ENCODE data around the gene RPRD1B. TPM values are rescaled to one million over a fixed set of nuclear protein-coding genes. Genes with fewer than 3 reads are reported as not detected.

RPRD1B gene
- total and polyA plus RNA-seq, 2 of the 8 experiments (the other 6 are each of a cell fraction or from before 2014, with no cell fraction given) = 10.3 to 20.9 TPM

DNA sequence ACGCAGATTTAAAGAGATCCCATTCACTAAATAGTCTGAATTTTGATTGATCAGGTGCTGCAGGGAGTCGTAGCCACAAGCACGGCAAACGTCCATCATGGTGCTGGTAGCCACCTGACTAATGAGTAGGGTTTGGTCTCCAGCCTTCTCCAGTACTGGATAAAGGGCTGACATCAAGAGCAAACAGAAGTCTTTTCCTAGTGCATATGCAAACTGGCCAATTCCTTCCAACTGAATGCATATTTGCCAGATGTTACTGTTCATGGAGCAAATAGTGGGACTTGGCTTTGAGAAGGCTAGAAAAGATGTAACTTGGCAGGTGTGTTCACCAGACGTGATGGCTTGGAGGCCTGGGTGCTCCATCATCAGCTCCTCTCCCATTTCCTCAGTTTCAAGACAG, 21.9 kb upstream of the RPRD1B start:
- Histone ChIP-seq H3K36me3 (ENCODE audit: control insufficient read depth in 2 of 4, insufficient read depth in 4 of 4, low read length in 3 of 4) (peaks cover 3 to 42% (median 29%) of the 10 kb centered on the region in 4 experiments; a peak in 7 of 8 replicates), H3K18ac (ENCODE audit: extremely low read depth, low read length) (no peak overlapping the region), H2AK5ac (ENCODE audit: low read depth, low read length) (no peak overlapping the region), H4K5ac (ENCODE audit: insufficient read length, low read depth, low read length) (no peak overlapping the region), H3K23me2 (ENCODE audit: low read depth, low read length) (no peaks in the 10 kb centered on the region), H3K9ac (replicated peaks in 1 of 4; ENCODE audit: extremely low read depth in 1 of 4, low read depth in 3 of 4, low read length in 3 of 4) (no peak overlapping the region), H2BK15ac (ENCODE audit: low read length) (no peak overlapping the region), H3K4ac (replicated peaks; ENCODE audit: insufficient read length, low read depth, low read length) (no peak overlapping the region), H2BK12ac (ENCODE audit: low read depth, low read length) (no peak overlapping the region), H3K14ac (ENCODE audit: insufficient read length) (no peak overlapping the region), H3K9me3 (ENCODE audit: insufficient read depth in 2 of 2, low read depth in 1 of 2, low read length in 1 of 2) (no peaks in the 10 kb centered on the region), H3K4me1 (replicated peaks in 1 of 4; ENCODE audit: control insufficient read depth in 3 of 4, insufficient read depth in 4 of 4, low read length in 3 of 4) (no peaks in the 10 kb centered on the region), H2BK20ac (ENCODE audit: low read length) (no peak overlapping the region), H3K4me3 (ENCODE audit: extremely low read depth in 1 of 4, insufficient read depth in 2 of 4, low read depth in 3 of 4, low read length in 4 of 4) (no peak overlapping the region), H3K79me2 (ENCODE audit: control insufficient read depth in 1 of 2, insufficient read depth in 2 of 2, low read length in 2 of 2) (peaks cover 0 to 29% of the 10 kb centered on the region in 2 experiments; a peak in 2 of 4 replicates), H3K56ac (replicated peaks; ENCODE audit: insufficient read length, low read depth, low read length) (no peak overlapping the region), H2BK120ac (replicated peaks; ENCODE audit: low read depth, low read length) (no peak overlapping the region), H3K4me2 (ENCODE audit: insufficient read depth in 1 of 2, low read depth in 2 of 2, low read length in 2 of 2) (no peak overlapping the region), H2AFZ (ENCODE audit: low read length) (no peak overlapping the region), H3K79me1 (ENCODE audit: low read depth, low read length) (peaks cover 8% of the 10 kb centered on the region; the same call in 1 of the 2 replicates), H4K8ac (ENCODE audit: extremely low read depth, insufficient read depth, low read length) (no peak overlapping the region), H4K91ac (replicated peaks; ENCODE audit: insufficient read length, low read length) (no peak overlapping the region), H3K27ac (ENCODE audit: low read depth, low read length) (no peak overlapping the region), H3K23ac (ENCODE audit: insufficient read length) (no peak overlapping the region), H4K20me1 (replicated peaks in 1 of 2; ENCODE audit: control insufficient read depth in 1 of 2, insufficient read depth in 2 of 2, low read length in 2 of 2) (peaks cover 4 to 5% of the 10 kb centered on the region in 2 experiments), H2BK5ac (ENCODE audit: low read depth, low read length) (no peak overlapping the region), H3K27me3 (replicated peaks in 1 of 4; ENCODE audit: control insufficient read depth in 3 of 4, extremely low read depth in 1 of 4, insufficient read depth in 3 of 4, low read length in 3 of 4) (no peaks in the 10 kb centered on the region)
- ChIA-PET POLR2A (ENCODE audit: partially characterized antibody) (interaction anchor here (1.2 kb wide), 1 partner anchor 30 kb away, joined by 3 read pairs; no protein-coding TSS in a partner anchor), CTCF (ENCODE audit: partially characterized antibody) (no interaction called here)
- no peak for DNase-seq (ENCODE audit: low read depth in 1 of 2, low spot score in 2 of 2)
- FAIRE-seq = no peak
- WGBS, 2 experiments (ENCODE audit: extremely low coverage in 1 of 2, insufficient coverage in 1 of 2, insufficient read length in 1 of 2, insufficient replicate concordance in 2 of 2, low coverage in 1 of 2, low lambda C conversion rate in 2 of 2, missing lambda C conversion rate in 1 of 2) = 98% methylated on average over 5 of the region's 5 CpGs; no CpG with 5 or more reads in 1 of the 2 experiments
- TF ChIP-seq SUZ12 (IDR thresholded peaks at IDR 0.05; ENCODE audit: low read length) = no peak
- TF ChIP-seq, protein P1, sequence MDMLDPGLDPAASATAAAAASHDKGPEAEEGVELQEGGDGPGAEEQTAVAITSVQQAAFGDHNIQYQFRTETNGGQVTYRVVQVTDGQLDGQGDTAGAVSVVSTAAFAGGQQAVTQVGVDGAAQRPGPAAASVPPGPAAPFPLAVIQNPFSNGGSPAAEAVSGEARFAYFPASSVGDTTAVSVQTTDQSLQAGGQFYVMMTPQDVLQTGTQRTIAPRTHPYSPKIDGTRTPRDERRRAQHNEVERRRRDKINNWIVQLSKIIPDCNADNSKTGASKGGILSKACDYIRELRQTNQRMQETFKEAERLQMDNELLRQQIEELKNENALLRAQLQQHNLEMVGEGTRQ (IDR thresholded peaks at IDR 0.05; ENCODE audit: low read length) = no peak
- TF ChIP-seq CREB1 (IDR thresholded peaks at IDR 0.05) = no peak
- no peak for TF ChIP-seq EZH2 (IDR thresholded peaks at IDR 0.05; ENCODE audit: low read depth, low read length, severe bottlenecking)
- no peak for TF ChIP-seq CBX8 (IDR thresholded peaks at IDR 0.05; ENCODE audit: borderline replicate concordance, low read depth, low read length)
- TF ChIP-seq, protein P2, sequence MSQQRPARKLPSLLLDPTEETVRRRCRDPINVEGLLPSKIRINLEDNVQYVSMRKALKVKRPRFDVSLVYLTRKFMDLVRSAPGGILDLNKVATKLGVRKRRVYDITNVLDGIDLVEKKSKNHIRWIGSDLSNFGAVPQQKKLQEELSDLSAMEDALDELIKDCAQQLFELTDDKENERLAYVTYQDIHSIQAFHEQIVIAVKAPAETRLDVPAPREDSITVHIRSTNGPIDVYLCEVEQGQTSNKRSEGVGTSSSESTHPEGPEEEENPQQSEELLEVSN (IDR thresholded peaks at IDR 0.05) = no peak
- no peak for TF ChIP-seq RBBP5 (IDR thresholded peaks at IDR 0.05; ENCODE audit: borderline replicate concordance, low read depth, low read length)
- TF ChIP-seq CHD1 (IDR thresholded peaks at IDR 0.05; ENCODE audit: low read depth, low read length) = no peak
